OCI-LY3 (cell line): Measurements from ENCODE around the gene ANKFN1.
"Not testable (repeated sequence)": the region's sequence is repeated elsewhere in the genome, so short reads cannot be mapped to it uniquely, and the experiment has no call there.

Experiments
- H2AFZ ChIP-seq: fragments of 200-600, 300-600 bp; shearing (Covaris generic); 2 replicates; pipeline ENCODE4 v1.6.0; 2014; ENCODE audit warnings: antibody characterized with exemption, low read depth, low read length
- H3K27ac ChIP-seq: fragments of 200-600, 300-600 bp; sonication (generic); 2 replicates; pipeline ENCODE4 v1.5.1; 2014; ENCODE audit warnings: mild to moderate bottlenecking, low read length, moderate library complexity, mixed read lengths
- H3K27me3 ChIP-seq: fragments of 200-600, 300-600 bp; sonication (generic); 2 replicates; pipeline ENCODE4 v1.6.1; 2014; ENCODE audit warnings: low read depth, low read length, mixed read lengths
- H3K36me3 ChIP-seq: fragments of 200-600, 300-600 bp; sonication (generic); replicated peaks from 2 replicates; pipeline ENCODE3; 2014; ENCODE audit warnings: low read depth, low read length, mixed read lengths
- H3K4me1 ChIP-seq: fragments of 300-600, 200-600 bp; sonication (generic); 2 replicates; pipeline ENCODE4 v1.6.1; 2014; ENCODE audit warnings: low read length, mixed read lengths
- H3K4me2 ChIP-seq: fragments of 200-600, 300-600 bp; sonication (generic); 2 replicates; pipeline ENCODE4 v1.6.1; 2014; ENCODE audit warnings: low read length, mixed read lengths
- H3K4me3 ChIP-seq: fragments of 300-600, 200-600 bp; sonication (generic); 2 replicates; pipeline ENCODE4 v1.5.1; 2014; ENCODE audit warnings: antibody characterized with exemption, mild to moderate bottlenecking, low read length, moderate library complexity
- H3K79me2 ChIP-seq: fragments of 300-600, 200-600 bp; shearing (Covaris generic); 2 replicates; pipeline ENCODE4 v1.6.1; 2014; ENCODE audit warnings: mild to moderate bottlenecking, low read length, mixed read lengths
- H3K9ac ChIP-seq: fragments of 300-600, 200-600 bp; shearing (Covaris generic); 2 replicates; pipeline ENCODE4 v1.6.0; 2014; ENCODE audit warnings: mild to moderate bottlenecking, low read length, moderate library complexity
- H3K9me3 ChIP-seq: fragments of 200-600, 300-600 bp; shearing (Covaris generic); 2 replicates; pipeline ENCODE4 v1.6.1; 2014; ENCODE audit warnings: low read length, mixed read lengths; ENCODE audit not compliant: insufficient read depth
- H4K20me1 ChIP-seq: fragments of 200-600, 300-600 bp; sonication (generic); 2 replicates; pipeline ENCODE4 v1.6.1; 2016; ENCODE audit warnings: low read length, mixed read lengths; ENCODE audit not compliant: insufficient read depth
- EZH2phosphoT487 ChIP-seq: fragments of 200-600 bp; shearing (Covaris generic); IDR thresholded peaks from 2 replicates; pipeline ENCODE4 v1.6.1; 2018; ENCODE audit warnings: antibody characterized with exemption, mixed run types, low read depth
- TF ChIP-seq, protein P1 (sequence below): fragments of 200-600, 300-600 bp; sonication (generic); IDR thresholded peaks from 2 replicates; pipeline ENCODE4 v1.5.1; 2014; ENCODE audit warnings: antibody characterized with exemption, low read length, low read depth

The ANKFN1 gene

DNA sequence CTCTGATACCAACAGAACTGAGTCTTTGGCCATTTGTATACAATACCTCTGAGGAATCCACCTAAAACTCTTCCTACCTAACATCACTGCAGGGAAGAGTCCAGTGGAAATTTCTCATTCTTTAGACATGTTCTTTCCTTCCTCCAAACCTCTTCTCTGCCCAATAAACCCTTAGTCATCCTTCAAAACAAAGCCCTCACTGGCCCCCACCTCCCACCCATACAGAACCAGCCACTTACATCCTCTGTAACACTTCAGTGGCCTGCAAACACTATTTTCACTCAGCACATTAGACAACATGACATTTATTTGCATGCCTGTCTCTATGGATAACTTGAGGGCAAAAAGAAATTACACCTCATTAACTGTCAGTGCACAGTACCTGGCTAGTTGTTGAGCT, 239.9 kb downstream of the ANKFN1 start:
- TF ChIP-seq, protein P1, sequence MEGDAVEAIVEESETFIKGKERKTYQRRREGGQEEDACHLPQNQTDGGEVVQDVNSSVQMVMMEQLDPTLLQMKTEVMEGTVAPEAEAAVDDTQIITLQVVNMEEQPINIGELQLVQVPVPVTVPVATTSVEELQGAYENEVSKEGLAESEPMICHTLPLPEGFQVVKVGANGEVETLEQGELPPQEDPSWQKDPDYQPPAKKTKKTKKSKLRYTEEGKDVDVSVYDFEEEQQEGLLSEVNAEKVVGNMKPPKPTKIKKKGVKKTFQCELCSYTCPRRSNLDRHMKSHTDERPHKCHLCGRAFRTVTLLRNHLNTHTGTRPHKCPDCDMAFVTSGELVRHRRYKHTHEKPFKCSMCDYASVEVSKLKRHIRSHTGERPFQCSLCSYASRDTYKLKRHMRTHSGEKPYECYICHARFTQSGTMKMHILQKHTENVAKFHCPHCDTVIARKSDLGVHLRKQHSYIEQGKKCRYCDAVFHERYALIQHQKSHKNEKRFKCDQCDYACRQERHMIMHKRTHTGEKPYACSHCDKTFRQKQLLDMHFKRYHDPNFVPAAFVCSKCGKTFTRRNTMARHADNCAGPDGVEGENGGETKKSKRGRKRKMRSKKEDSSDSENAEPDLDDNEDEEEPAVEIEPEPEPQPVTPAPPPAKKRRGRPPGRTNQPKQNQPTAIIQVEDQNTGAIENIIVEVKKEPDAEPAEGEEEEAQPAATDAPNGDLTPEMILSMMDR = no peak
- TF ChIP-seq EZH2phosphoT487 = no peak
- Histone ChIP-seq H3K36me3 (no peaks in the 10 kb centered on the region), H3K9me3 (no peaks in the 10 kb centered on the region), H3K27me3 (no peaks in the 10 kb centered on the region), H3K4me3 (no peak overlapping the region), H2AFZ (no peak overlapping the region), H3K79me2 (no peaks in the 10 kb centered on the region), H3K4me1 (no peaks in the 10 kb centered on the region), H3K27ac (no peak overlapping the region), H3K9ac (no peak overlapping the region), H4K20me1 (no peaks in the 10 kb centered on the region), H3K4me2 (no peak overlapping the region)

GRCh38 chr17:56395787-56396186, 242.5 kb downstream of the ANKFN1 start:
- TF ChIP-seq, protein P1 = no peak
- no peak for TF ChIP-seq EZH2phosphoT487
- Histone ChIP-seq H3K9ac (no peak overlapping the region), H4K20me1 (no peaks in the 10 kb centered on the region), H3K79me2 (no peaks in the 10 kb centered on the region), H3K27ac (no peak overlapping the region), H3K4me2 (no peak overlapping the region), H3K36me3 (no peaks in the 10 kb centered on the region), H2AFZ (no peak overlapping the region), H3K4me1 (no peaks in the 10 kb centered on the region), H3K27me3 (no peaks in the 10 kb centered on the region), H3K4me3 (no peak overlapping the region), H3K9me3 (no peaks in the 10 kb centered on the region)

DNA sequence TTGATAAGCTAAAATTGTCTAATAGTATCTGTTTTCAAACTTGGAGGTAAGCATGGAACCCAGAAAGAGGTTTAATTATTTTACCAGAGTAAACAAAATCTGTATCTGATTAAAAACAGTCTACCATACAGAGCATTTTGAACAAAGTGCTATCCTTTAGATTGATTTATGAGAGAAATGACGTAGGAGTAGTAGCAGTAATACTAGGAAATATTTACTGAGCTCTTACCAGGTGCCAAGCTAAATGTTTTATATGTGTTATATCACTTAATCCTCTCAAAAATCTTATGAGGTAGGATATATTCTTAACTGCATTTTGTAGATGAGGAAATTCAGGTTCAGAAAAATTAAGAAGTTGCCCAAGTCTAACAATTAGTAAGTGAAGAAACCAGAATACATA, 253.8 kb downstream of the ANKFN1 start:
- TF ChIP-seq, protein P1 = no peak
- TF ChIP-seq EZH2phosphoT487 = no peak
- Histone ChIP-seq H3K4me2 (no peak overlapping the region), H3K4me3 (no peak overlapping the region), H3K9me3 (no peaks in the 10 kb centered on the region), H3K36me3 (no peaks in the 10 kb centered on the region), H3K9ac (no peak overlapping the region), H4K20me1 (no peaks in the 10 kb centered on the region), H2AFZ (no peak overlapping the region), H3K27me3 (no peaks in the 10 kb centered on the region), H3K4me1 (no peaks in the 10 kb centered on the region), H3K27ac (no peak overlapping the region), H3K79me2 (no peaks in the 10 kb centered on the region)

- not testable (repeated sequence) for H3K4me3 ChIP-seq, H2AFZ ChIP-seq, H3K27me3 ChIP-seq, H3K4me1 ChIP-seq, H3K36me3 ChIP-seq, H3K9me3 ChIP-seq, H3K9ac ChIP-seq, H4K20me1 ChIP-seq, H3K4me2 ChIP-seq, H3K27ac ChIP-seq, H3K79me2 ChIP-seq
These were observed 259.1 kb downstream of the ANKFN1 start for GRCh38 chr17:56412356-56412755.
